Small intestine (tissue), 16 donors: ENCODE data around the gene CNGA4. TPM values are rescaled to one million over a fixed set of nuclear protein-coding genes. Genes with fewer than 3 reads are reported as not detected.

Experiments used
- DNase-seq, 2 donors: peaks; one replicate each; pipeline versions ENCODE4 v3.0.0 to v3.0.0-alpha.2; 2013
- FAIRE-seq: peaks from 2 replicates; lab custom pipeline; 2012; peaks lifted over from hg19 to GRCh38; lab: Jason Lieb, UNC
- H3K27ac ChIP-seq, 3 donors: one replicate each; pipeline ENCODE4 v1.5.1; 2013; ENCODE audit warnings: low read length in 2 of 3, mild to moderate bottlenecking in 2 of 3, control low read depth in 1 of 3, inconsistent platforms in 1 of 3, low read depth in 1 of 3, moderate library complexity in 1 of 3
- H3K27me3 ChIP-seq, 3 donors: one replicate each; pipeline ENCODE4 v1.6.1; 2013; ENCODE audit warnings: low read length in 3 of 3, inconsistent platforms in 1 of 3; ENCODE audit not compliant: control insufficient read depth in 3 of 3, insufficient read depth in 3 of 3
- H3K36me3 ChIP-seq, 3 donors: one replicate each; pipeline ENCODE4 v1.6.1; 2013; ENCODE audit warnings: low read length in 3 of 3, inconsistent platforms in 1 of 3, low read depth in 1 of 3, mild to moderate bottlenecking in 1 of 3, moderate library complexity in 1 of 3; ENCODE audit not compliant: control insufficient read depth in 3 of 3, insufficient read depth in 2 of 3
- H3K4me1 ChIP-seq, 3 donors: one replicate each; pipeline ENCODE4 v1.6.1; 2013; ENCODE audit warnings: low read length in 2 of 3, inconsistent platforms in 1 of 3, low read depth in 1 of 3, mild to moderate bottlenecking in 1 of 3, moderate library complexity in 1 of 3; ENCODE audit not compliant: control insufficient read depth in 3 of 3, insufficient read depth in 2 of 3
- H3K4me3 ChIP-seq, 3 donors: one replicate each; pipeline ENCODE4 v1.5.1; 2013; ENCODE audit warnings: low read length in 3 of 3, control low read depth in 1 of 3, inconsistent platforms in 1 of 3, low read depth in 1 of 3, mild to moderate bottlenecking in 1 of 3, moderate library complexity in 1 of 3
- H3K9me3 ChIP-seq, 2 donors: one replicate each; pipeline ENCODE4 v1.6.1; 2013; ENCODE audit warnings: low read depth in 1 of 2, low read length in 1 of 2; ENCODE audit not compliant: control insufficient read depth in 2 of 2, insufficient read depth in 1 of 2
- WGBS, 3 donors: extraction: QIAGEN DNeasy Blood & Tissue Kit; methylation state at CpG; one replicate each; pipeline ENCODE4 v1.1.7; 2013; 5-methylcytosine and 5-hydroxymethylcytosine counted together
- long read RNA-seq, 10 donors: transcript quantifications; one replicate each; lab custom pipeline, GENCODE V29; 2026
- polyA plus RNA-seq, 4 donors: library from polyadenylated mRNA; stranded (reverse) in 3 of 4; unstranded in 1 of 4; fragments of 200-250 nt in 3 of 4; fragments of 120-200 nt in 1 of 4; gene quantifications; one replicate each; pipeline versions ENCODE4 v1.2.1 to v1.2.3, GENCODE V29; 2013
- donor health status: healthy with polysubstance abuse.
- donor health status: control.
- donor health status: control.
- donor health status: Bipolar disorder and iron deficiency.
- donor health status: healthy.

The CNGA4 gene
- under 1 TPM in 2 of 4 donors, not detected in 2; 0.09 to 0.32 TPM for polyA plus RNA-seq
- long read RNA-seq, donor 1 = 0 reads
- long read RNA-seq, donor 2 = 0 reads
- long read RNA-seq, donor 3 = 0 reads
- long read RNA-seq, donor 4 = 0 reads
- long read RNA-seq, donor 5 = 0 reads
- long read RNA-seq, donor 6 = 0 reads
- long read RNA-seq, donor 7 = 0 reads
- long read RNA-seq, donor 8 = 0 reads
- long read RNA-seq, donor 9 = 0 reads
- long read RNA-seq, donor 10 = 0 reads

- Histone ChIP-seq H3K4me1 (peaks cover 0 to 6% (median under 1%) of the 10 kb centered on the region in 3 donors), H3K9me3 (no peaks in the 10 kb centered on the region), H3K4me3 (no peak within 1 kb of the TSS), H3K27ac (no peak within 1 kb of the TSS), H3K36me3 (no peaks in the 10 kb centered on the region), H3K27me3 (no peaks in the 10 kb centered on the region)
- FAIRE-seq = no peak
- WGBS, 3 donors = 33 to 76% (median 33%) methylated on average over 1 of the region's 1 CpG
- DNase-seq = peak in 1 of 2 donors; percentile 13
These were observed at the start of gene CNGA4 for GRCh38 chr11:6238902-6239301. Gene CNGA4, plus strand, starts transcription at chr11:6239089. Its CDS starts 118 bp downstream, at chr11:6239207.

GRCh38 chr11:6191742-6192141 lies 47.1 kb upstream of the CNGA4 start:
- Histone ChIP-seq H3K36me3 (no peaks in the 10 kb centered on the region), H3K4me3 (no peak overlapping the region), H3K27ac (no peak overlapping the region), H3K9me3 (no peaks in the 10 kb centered on the region), H3K27me3 (peaks cover 0 to 3% (median 0%) of the 10 kb centered on the region in 3 donors), H3K4me1 (no peaks in the 10 kb centered on the region)
- FAIRE-seq = no peak
- no peak for DNase-seq

GRCh38 chr11:6194065-6194581 lies 44.8 kb upstream of the CNGA4 start:
- Histone ChIP-seq H3K27ac (no peak overlapping the region), H3K4me3 (no peak overlapping the region), H3K4me1 (no peaks in the 10 kb centered on the region), H3K36me3 (no peaks in the 10 kb centered on the region), H3K27me3 (peaks cover 0 to 3% (median 0%) of the 10 kb centered on the region in 3 donors), H3K9me3 (no peaks in the 10 kb centered on the region)
- WGBS, 3 donors = 76 to 81% (median 80%) methylated on average over 1 of the region's 1 CpG
- DNase-seq (no peak), FAIRE-seq (no peak)

- H3K36me3 ChIP-seq = peaks cover 0 to 8% (median 0%) of the 10 kb centered on the region in 3 donors
- H3K27me3 ChIP-seq = peaks cover 0 to 3% (median 0%) of the 10 kb centered on the region in 3 donors
- FAIRE-seq (no peak), DNase-seq (no peak)
- no peak overlapping the region for H3K4me3 ChIP-seq
- H3K4me1 ChIP-seq = no peaks in the 10 kb centered on the region
- 47 to 54% (median 50%) methylated on average over 4 of the region's 4 CpGs for WGBS, 3 donors
- H3K9me3 ChIP-seq = no peaks in the 10 kb centered on the region
- H3K27ac ChIP-seq = no peak overlapping the region
These were observed 42.5 kb upstream of the CNGA4 start for GRCh38 chr11:6196396-6196795.

- H3K27me3 ChIP-seq = peaks cover 0 to 3% (median 0%) of the 10 kb centered on the region in 3 donors
- H3K36me3 ChIP-seq = peaks cover 0 to 8% (median 0%) of the 10 kb centered on the region in 3 donors
- 84 to 88% (median 87%) methylated on average over 4 of the region's 4 CpGs for WGBS, 3 donors
- no peak overlapping the region for H3K27ac ChIP-seq
- no peak overlapping the region for H3K4me3 ChIP-seq
- DNase-seq (no peak), FAIRE-seq (no peak)
- no peaks in the 10 kb centered on the region for H3K9me3 ChIP-seq
- H3K4me1 ChIP-seq = no peaks in the 10 kb centered on the region
These were observed 41.3 kb upstream of the CNGA4 start for GRCh38 chr11:6197466-6198200.

GRCh38 chr11:6199174-6199810 lies 39.6 kb upstream of the CNGA4 start, which contains the start of gene OR52W1:
Gene OR52W1, plus strand, starts transcription at chr11:6199224. Its CDS starts 0 bp downstream, at chr11:6199224.
- Histone ChIP-seq H3K4me1 (no peaks in the 10 kb centered on the region), H3K36me3 (peaks cover 0 to 11% (median 0%) of the 10 kb centered on the region in 3 donors), H3K9me3 (no peaks in the 10 kb centered on the region), H3K4me3 (no peak within 1 kb of the TSS), H3K27me3 (peaks cover 0 to 3% (median 0%) of the 10 kb centered on the region in 3 donors), H3K27ac (no peak within 1 kb of the TSS)
- no peak for FAIRE-seq
- WGBS, 3 donors = 96 to 99% (median 98%) methylated on average over 5 of the region's 5 CpGs
- no peak for DNase-seq

- Histone ChIP-seq H3K4me1 (no peaks in the 10 kb centered on the region), H3K27ac (no peak overlapping the region), H3K27me3 (no peaks in the 10 kb centered on the region), H3K4me3 (no peak overlapping the region), H3K36me3 (peaks cover 0 to 16% (median 4%) of the 10 kb centered on the region in 3 donors), H3K9me3 (no peaks in the 10 kb centered on the region)
- whole genome bisulfite sequencing, 3 donors = 78 to 87% (median 85%) methylated on average over 4 of the region's 4 CpGs
- no peak for DNase-seq
- FAIRE-seq = no peak
These were observed 37.9 kb upstream of the CNGA4 start for GRCh38 chr11:6200975-6201374.

- Histone ChIP-seq H3K9me3 (no peaks in the 10 kb centered on the region), H3K27ac (no peak overlapping the region), H3K4me1 (no peaks in the 10 kb centered on the region), H3K36me3 (peaks cover 1 to 16% (median 5%) of the 10 kb centered on the region in 3 donors), H3K4me3 (no peak overlapping the region), H3K27me3 (no peaks in the 10 kb centered on the region)
- DNase-seq (no peak), FAIRE-seq (no peak)
- 75 to 82% (median 76%) methylated on average over 2 of the region's 2 CpGs for WGBS, 3 donors
These were observed 37.4 kb upstream of the CNGA4 start for GRCh38 chr11:6201481-6201880.
